ENCODE data around the gene TCTN1.
A peak's percentile ranks its signal among the peaks of the same experiment; 100 is the strongest.

The TCTN1 gene

GRCh38 chr12:110667671-110668070 is 53.7 kb downstream of the TCTN1 start:
- no peak for DNase-seq (ENCODE audit: low spot score)
- TF ChIP-seq CTCF (IDR thresholded peaks at IDR 0.05; ENCODE audit: extremely low read depth, insufficient read depth, missing control alignments): no peak
- in situ Hi-C loops (cut with MboI; ENCODE audit: low pct_unique_long_range_greater_than_20kb, low sequenced_read_pairs, unreplicated experiment): no loop called here

DNA sequence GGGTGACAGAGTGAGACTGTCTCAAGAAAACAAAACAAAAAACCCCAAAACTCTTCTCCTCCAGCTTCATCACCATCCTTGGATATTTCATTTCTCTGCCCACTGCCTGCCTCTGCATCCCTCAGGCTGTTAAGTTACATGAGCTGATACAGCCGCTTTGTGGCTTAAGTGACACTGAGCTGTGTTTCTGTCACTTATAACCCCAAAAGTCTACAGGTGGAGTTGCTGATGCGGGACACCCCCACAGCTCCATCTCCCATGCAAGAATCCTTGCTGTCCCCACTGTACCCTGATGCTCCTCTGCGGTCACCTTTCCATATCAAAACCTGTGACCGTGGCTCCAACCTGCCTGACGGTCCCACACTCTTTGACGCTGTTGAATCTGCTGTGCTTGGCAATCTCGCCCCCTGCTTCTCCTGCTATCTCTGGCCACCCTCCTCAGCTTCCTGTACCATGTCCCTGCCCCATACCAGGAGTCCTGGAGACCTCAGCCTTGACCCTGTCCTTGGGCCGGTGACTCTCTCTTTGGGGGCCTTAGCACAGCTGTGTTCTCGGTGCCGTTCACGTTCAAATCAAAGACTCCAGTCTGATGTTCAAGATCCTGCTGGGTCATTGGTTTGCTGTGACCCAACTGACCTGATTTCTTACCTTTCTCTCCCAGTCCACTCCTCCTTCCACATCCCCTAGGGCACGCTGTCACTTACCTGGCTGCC is 54.7 kb downstream of the TCTN1 start:
- TF ChIP-seq CTCF (IDR thresholded peaks at IDR 0.05; ENCODE audit: extremely low read depth, insufficient read depth, missing control alignments): peak; percentile 23
- DNase-seq (ENCODE audit: low spot score): no peak
- in situ Hi-C loops (cut with MboI; ENCODE audit: low pct_unique_long_range_greater_than_20kb, low sequenced_read_pairs, unreplicated experiment): no loop called here

DNA sequence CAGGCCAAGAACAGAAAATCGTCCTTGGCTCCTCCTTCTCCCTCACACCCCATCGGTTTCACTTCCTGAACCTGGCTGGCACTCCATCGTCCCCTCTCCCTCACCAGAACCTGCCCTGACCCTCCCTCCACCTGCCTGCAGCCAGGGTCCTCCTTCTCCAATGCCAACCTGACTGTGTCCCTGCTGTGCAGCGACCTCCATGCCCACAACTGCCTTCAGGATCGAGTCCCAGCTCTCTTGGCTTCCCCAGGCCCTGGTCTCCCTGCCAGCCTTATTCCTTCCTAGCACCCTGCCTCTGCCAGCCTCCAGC is 55.2 kb downstream of the TCTN1 start:
- no peak for DNase-seq (ENCODE audit: low spot score)
- in situ Hi-C loops (cut with MboI; ENCODE audit: low pct_unique_long_range_greater_than_20kb, low sequenced_read_pairs, unreplicated experiment): no loop called here
- no peak for TF ChIP-seq CTCF (IDR thresholded peaks at IDR 0.05; ENCODE audit: extremely low read depth, insufficient read depth, missing control alignments)

DNA sequence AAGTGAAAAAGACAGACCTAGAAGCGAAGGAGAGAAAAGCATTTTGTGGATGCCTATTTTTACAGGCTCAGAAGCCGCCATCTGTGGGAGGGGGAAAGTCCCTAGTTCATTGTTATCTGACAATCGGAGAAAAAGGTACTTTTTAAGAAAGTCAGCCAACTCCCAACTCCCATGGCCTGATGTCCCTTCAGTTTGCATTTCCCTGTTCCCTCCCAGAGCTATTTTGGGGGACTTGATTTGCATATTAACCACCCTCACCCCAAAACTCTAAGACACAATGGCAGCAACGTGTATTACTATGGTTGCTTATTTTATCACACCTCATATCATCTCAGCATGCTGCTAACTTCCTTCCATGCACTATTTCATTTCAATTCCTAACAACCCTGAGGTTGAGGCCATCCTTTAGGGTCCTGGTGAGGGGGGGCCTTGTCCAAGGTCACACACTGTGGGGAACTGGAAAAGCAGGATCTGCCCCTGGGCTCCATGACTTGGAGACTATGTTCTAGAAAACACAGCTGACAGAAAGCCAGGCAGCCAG is 56.3 kb downstream of the TCTN1 start:
- no peak for TF ChIP-seq CTCF (IDR thresholded peaks at IDR 0.05; ENCODE audit: extremely low read depth, insufficient read depth, missing control alignments)
- peak; percentile 66 for DNase-seq (ENCODE audit: low spot score)
- in situ Hi-C loops (cut with MboI; ENCODE audit: low pct_unique_long_range_greater_than_20kb, low sequenced_read_pairs, unreplicated experiment): no loop called here

DNA sequence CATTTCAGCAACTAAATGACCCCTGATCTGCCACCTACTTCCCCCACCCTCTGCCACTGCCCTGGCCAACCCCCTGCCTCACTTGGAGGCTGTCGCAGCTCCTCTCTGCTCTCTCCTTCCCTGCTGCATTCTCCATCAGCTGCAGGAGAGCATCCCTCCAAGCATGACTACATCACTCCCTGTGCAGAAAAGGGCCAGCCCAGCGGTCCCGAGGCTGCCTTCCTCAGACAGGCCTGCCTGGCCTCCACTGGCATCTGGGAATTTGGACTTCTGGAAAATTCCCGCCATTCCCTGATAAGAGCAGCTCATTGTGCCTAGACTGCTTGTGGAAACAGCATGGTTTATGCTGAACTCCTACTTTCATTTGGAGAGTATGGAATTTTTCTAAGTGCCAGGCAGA is 62.2 kb downstream of the TCTN1 start:
- DNase-seq (ENCODE audit: low spot score): no peak

DNA sequence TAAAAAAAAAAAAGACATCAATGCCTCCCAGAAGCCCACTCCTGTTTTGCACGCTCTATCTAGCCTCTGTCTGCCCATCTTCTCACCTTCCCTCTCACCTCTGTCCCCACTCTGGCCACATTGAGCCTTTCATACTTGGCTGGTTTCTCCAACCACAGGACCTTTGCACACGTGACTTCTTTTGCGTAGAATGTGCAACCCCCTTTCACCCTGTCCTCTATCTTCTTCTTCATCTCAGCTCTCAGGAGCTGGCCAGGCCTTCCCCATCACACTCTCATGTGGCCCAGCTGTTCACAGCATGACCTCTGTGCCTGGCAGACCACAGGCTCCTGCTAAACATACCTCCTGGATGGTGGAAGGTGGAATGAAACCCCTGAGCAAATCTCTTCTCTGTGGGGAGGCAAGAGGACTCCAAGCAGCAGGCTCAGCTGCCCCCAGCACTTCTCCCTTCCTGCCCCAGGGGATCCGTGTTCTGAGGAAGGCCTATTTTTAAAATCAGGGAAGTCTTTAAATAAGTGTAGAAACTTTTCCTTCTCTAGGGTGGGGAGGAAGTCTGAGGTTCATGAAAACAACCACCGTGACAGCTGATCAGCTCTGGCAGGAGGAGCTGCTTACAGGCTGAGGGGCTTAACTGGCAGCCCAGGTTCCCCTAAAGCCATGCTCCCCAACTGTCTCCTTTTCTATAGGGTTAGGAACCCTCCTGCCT is 63.4 kb downstream of the TCTN1 start:
- TF ChIP-seq CTCF (IDR thresholded peaks at IDR 0.05; ENCODE audit: extremely low read depth, insufficient read depth, missing control alignments): no peak
- DNase-seq (ENCODE audit: low spot score): peak; percentile 76

More for the DNA sequence above, 62.2 kb downstream of the TCTN1 start:
- in situ Hi-C loops (cut with MboI; ENCODE audit: low pct_unique_long_range_greater_than_20kb, low sequenced_read_pairs, unreplicated experiment): no loop called here
- no peak for TF ChIP-seq CTCF (IDR thresholded peaks at IDR 0.05; ENCODE audit: extremely low read depth, insufficient read depth, missing control alignments)

More for the DNA sequence above, 63.4 kb downstream of the TCTN1 start:
- in situ Hi-C loops (cut with MboI; ENCODE audit: low pct_unique_long_range_greater_than_20kb, low sequenced_read_pairs, unreplicated experiment): no loop called here
